Activated gamma-delta T cell treated with Interleukin-2 at 50 U/mL for 16 hours (primary cell): ENCODE measurements around the gene PATL2.
"Not testable (repeated sequence)": the region's sequence is repeated elsewhere in the genome, so short reads cannot be mapped to it uniquely, and the experiment has no call there.

ENCODE experiments used
- DNase-seq: peaks from one replicate; pipeline ENCODE4 v3.0.0-alpha.2; 2020

Gene PATL2

DNA sequence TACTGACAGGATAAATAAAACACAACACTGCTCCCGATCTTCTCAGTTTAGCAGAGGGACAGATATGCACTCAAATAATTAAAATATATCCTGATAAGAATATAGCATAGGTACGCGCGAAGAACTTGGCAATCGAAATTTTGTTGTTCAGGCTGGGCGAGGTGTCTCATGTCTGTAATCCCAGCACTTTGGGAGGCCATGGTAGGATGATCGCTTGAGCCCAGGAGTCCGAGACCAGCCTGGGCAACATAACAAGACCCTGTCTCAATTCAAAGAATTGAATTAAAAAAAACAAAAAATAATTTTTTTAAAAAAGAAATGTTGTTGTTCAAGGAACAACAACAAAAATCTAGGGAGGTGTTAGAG is 7.8 kb upstream of the PATL2 start:
- DNase-seq, result no peak

DNA sequence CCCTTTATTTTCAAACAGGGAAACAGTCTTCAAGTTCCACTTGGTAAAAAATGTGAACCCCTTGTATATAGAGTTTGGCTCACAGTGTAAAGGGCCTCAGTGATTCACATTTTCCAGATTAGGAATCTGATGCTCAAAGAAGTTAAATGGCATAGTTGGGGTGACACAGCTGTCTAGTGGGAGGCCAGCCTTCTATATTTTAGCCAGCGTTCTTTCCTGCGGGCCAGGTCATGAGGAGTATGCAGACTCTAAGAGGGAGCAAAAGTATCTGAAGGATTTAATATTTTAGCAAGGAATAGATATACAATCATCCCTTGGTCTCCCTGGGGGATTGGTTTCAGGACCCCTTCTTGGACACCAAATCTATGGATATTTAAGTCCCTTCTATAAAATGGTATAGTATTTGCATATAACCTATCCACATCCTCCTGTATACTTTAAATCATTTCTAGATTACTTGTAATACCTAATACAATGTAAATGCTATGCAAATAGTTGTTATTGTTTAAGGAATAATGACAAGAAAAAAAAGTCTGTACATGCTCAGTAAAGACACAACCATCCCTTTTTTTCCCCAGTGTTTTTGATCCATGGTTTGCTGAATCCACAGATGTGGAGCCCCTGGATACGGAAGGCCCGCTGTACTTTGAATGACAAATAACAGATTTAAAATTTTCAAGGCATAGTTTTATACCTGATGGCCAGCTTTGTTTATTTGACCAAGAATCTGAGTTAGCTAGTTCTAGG is 7.2 kb upstream of the PATL2 start:
- no peak for DNase-seq

DNA sequence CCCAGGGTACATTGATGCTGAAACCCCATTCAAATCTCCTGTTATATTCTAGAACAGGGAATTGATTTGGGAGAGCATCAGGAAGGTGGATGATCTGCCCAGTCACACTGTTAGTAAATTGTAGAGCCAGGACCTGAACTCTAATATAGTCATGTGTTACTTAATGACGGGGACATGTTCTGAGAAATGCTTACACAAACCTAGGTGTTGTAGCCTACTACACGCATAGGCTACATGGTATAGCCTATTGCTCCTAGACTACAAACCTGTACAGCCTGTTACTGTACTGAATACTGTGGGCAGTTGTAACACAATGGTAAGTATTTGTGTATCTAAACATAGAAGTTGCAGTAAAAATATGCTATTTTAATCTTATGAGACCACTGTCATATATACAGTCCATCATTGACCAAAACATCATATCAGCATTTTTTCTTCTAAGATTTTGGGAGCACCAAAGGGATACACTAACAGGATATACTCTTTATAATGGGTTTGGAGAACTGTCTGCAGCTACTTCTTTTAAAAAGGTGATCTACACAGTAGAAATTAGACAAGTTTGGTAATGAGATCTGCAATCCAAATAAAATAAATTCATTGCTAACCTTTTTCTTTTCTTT is 6.0 kb upstream of the PATL2 start:
- no peak for DNase-seq

DNA sequence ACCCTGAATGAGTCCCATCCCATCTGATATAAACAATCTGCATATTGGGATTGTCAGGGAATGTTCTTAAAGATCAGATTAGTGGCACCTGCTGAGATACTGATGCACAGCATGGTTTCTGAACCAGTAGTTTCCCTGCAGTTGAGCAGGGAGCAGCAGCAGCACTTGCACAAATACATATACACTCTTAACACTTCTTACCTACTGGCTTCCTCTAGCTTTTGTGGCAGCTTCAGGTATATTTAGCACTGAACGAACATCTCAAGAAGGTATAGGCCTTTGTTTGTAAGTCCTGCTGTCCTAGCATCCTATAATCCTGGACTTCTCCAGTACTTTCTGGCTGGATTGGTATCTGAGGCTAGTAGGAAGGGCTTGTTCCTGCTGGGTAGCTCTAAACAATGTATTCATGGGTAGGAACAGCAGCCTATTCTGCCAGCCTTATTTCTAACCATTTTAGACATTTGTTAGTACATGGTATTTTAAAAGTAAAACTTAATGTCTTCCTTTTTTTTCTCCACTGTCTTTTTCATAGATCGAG is 4.7 kb upstream of the PATL2 start:
- no peak for DNase-seq

DNA sequence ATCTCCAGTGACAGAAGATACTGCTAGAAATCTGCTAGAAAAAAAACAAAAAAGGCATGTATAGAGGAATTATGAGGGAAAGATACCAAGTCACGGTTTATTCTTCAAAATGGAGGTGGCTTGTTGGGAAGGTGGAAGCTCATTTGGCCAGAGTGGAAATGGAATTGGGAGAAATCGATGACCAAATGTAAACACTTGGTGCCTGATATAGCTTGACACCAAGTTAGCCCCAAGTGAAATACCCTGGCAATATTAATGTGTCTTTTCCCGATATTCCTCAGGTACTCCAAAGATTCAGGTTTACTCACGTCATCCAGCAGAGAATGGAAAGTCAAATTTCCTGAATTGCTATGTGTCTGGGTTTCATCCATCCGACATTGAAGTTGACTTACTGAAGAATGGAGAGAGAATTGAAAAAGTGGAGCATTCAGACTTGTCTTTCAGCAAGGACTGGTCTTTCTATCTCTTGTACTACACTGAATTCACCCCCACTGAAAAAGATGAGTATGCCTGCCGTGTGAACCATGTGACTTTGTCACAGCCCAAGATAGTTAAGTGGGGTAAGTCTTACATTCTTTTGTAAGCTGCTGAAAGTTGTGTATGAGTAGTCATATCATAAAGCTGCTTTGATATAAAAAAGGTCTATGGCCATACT is 4.1 kb upstream of the PATL2 start:
- DNase-seq, result no peak

DNA sequence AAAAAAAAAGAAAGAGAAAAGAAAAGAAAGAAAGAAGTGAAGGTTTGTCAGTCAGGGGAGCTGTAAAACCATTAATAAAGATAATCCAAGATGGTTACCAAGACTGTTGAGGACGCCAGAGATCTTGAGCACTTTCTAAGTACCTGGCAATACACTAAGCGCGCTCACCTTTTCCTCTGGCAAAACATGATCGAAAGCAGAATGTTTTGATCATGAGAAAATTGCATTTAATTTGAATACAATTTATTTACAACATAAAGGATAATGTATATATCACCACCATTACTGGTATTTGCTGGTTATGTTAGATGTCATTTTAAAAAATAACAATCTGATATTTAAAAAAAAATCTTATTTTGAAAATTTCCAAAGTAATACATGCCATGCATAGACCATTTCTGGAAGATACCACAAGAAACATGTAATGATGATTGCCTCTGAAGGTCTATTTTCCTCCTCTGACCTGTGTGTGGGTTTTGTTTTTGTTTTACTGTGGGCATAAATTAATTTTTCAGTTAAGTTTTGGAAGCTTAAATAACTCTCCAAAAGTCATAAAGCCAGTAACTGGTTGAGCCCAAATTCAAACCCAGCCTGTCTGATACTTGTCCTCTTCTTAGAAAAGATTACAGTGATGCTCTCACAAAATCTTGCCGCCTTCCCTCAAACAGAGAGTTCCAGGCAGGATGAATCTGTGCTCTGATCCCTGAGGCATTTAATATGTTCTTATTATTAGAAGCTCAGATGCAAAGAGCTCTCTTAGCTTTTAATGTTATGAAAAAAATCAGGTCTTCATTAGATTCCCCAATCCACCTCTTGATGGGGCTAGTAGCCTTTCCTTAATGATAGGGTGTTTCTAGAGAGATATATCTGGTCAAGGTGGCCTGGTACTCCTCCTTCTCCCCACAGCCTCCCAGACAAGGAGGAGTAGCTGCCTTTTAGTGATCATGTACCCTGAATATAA is 2.2 kb upstream of the PATL2 start:
- DNase-seq, result no peak

DNA sequence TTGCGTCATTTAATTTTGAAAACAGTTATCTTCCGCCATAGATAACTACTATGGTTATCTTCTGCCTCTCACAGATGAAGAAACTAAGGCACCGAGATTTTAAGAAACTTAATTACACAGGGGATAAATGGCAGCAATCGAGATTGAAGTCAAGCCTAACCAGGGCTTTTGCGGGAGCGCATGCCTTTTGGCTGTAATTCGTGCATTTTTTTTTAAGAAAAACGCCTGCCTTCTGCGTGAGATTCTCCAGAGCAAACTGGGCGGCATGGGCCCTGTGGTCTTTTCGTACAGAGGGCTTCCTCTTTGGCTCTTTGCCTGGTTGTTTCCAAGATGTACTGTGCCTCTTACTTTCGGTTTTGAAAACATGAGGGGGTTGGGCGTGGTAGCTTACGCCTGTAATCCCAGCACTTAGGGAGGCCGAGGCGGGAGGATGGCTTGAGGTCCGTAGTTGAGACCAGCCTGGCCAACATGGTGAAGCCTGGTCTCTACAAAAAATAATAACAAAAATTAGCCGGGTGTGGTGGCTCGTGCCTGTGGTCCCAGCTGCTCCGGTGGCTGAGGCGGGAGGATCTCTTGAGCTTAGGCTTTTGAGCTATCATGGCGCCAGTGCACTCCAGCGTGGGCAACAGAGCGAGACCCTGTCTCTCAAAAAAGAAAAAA is 1.4 kb upstream of the PATL2 start:
- peak; percentile 61 for DNase-seq

DNA sequence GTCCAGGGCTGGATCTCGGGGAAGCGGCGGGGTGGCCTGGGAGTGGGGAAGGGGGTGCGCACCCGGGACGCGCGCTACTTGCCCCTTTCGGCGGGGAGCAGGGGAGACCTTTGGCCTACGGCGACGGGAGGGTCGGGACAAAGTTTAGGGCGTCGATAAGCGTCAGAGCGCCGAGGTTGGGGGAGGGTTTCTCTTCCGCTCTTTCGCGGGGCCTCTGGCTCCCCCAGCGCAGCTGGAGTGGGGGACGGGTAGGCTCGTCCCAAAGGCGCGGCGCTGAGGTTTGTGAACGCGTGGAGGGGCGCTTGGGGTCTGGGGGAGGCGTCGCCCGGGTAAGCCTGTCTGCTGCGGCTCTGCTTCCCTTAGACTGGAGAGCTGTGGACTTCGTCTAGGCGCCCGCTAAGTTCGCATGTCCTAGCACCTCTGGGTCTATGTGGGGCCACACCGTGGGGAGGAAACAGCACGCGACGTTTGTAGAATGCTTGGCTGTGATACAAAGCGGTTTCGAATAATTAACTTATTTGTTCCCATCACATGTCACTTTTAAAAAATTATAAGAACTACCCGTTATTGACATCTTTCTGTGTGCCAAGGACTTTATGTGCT is 721 bp upstream of the PATL2 start:
- DNase-seq, result peak; percentile 54

DNA sequence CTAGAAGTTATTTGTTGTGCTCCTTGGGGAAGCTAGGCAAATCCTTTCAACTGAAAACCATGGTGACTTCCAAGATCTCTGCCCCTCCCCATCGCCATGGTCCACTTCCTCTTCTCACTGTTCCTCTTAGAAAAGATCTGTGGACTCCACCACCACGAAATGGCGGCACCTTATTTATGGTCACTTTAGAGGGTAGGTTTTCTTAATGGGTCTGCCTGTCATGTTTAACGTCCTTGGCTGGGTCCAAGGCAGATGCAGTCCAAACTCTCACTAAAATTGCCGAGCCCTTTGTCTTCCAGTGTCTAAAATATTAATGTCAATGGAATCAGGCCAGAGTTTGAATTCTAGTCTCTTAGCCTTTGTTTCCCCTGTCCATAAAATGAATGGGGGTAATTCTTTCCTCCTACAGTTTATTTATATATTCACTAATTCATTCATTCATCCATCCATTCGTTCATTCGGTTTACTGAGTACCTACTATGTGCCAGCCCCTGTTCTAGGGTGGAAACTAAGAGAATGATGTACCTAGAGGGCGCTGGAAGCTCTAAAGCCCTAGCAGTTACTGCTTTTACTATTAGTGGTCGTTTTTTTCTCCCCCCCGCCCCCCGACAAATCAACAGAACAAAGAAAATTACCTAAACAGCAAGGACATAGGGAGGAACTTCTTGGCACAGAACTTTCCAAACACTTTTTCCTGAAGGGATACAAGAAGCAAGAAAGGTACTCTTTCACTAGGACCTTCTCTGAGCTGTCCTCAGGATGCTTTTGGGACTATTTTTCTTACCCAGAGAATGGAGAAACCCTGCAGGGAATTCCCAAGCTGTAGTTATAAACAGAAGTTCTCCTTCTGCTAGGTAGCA is 657 bp downstream of the PATL2 start:
- DNase-seq, result peak; percentile 49

DNA sequence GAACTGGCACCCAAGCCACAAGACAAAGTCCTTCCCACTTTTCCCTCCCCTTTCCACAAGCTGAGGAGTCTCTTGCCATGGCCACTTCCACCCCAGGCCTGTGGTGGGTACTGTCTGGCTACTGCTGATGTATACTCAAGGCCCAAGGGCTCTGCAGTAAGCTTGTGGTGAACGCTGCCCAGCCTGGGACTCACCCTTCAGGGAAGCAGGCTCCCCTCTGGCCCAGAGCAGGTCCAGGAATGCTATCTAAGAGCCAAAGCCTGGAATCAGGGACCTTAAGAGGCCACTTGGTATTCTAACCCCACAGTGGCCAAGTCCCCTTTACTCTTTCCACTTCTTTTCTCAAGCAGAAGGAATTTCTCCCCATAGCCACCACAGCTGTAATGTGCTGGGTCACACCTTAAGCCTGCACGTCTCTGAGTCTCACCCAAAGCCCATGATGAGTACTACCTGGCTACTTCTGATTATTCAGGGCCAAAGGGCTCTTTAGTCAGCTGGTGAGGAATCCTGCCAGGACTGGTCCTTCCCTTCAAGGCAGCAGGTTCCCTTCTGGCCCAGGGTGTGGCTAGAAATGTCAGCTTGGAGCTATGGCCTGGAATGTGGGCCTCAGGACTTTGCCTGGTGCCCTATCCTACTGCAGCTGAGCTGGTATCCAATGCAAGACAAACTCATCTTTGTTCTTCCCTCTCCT is 4.0 kb downstream of the PATL2 start:
- no peak for DNase-seq

DNA sequence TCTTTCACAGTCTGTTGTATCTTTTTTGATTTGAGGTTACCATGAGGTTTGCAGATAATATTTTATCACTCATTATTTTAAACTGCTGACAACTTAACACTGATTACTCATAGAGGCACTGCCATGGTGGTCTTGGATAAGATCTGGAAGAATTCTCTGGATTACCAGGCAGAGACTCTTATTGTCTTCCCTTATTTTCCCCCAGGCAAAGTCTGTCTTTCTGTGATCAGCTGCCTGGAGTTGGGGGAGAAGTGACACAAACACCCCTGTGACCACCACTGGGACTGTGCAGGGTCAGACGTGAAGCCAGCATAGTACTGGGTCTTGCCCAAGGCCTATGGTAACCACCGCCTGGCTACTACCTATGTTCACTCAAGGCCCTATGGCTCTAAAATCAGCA is 4.7 kb downstream of the PATL2 start:
- no peak for DNase-seq

DNA sequence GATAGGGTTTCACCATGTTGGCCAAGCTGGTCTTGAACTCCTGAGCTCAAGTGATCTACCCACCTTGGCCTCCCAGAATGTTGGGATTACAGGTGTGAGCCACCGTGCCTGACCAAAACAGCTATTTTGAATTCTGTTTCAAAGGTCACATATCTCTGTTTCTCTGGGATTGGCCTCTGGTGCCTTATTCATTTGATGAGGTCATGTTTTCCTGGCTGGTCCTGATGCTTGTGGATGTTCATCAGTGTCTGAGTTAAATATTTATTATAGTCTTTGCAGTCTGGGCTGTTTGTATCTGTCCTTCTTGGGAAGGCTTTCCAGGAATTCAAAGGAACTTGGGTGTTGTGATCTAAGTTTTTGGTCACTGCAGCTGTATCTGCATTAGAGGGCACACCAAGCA is 5.1 kb downstream of the PATL2 start:
- DNase-seq, result no peak

DNA sequence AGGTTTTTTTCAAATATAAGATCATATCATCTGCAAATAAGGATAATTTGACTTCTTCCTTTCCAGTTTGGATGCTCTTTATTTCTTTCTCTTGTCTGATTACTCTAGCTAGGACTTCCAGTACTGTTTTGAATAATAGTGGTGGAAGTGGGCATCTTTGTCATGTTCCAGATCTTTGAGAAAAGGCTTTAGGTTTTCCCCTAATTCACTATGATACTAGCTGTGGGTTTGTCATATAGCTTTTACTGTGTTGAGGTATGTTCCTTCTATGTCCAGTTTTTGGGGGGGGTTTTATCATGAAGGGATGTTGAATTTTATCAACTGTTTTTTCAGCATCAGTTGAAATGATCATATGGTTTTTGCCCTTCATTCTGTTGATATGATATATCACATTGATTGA is 10.4 kb downstream of the PATL2 start:
- DNase-seq, result not testable (repeated sequence)

DNA sequence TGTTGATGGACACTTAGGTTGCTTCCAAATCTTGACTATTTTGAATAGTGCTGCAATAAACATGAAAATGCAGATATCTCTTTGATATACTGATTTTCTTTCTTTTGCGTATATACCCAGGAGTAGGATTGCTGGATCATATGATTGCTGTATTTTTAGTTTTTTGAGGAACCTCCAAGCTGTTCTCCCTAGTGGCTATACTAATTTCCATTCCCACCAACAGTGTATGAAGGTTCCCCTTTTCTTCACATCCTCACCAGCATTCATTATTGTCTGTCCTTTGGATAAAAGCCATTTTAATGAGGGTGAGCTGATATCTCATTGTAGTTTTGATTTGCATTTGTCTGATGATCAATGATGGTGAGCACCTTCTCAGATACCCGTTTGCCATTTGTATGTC is 12.5 kb downstream of the PATL2 start:
- no peak for DNase-seq

DNA sequence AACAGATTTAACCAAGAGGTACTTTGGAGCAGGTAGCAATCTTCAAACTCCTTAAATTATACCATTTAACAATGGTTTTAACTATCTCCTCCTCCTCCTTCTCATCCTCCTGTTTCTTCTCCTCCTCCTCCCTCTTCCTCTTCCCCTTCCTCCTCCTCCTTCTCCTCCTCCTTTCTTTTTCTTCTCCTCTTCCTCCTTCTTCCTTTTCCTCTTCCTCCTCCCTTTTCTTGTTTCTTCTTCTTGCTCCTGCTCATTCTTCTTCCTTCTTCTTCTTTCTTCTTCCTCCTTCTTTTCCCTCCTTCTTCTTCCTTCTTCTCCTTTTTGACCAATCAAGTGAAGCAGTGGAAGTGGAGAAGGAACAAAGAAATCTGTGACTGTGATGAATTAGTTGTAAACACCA is 14.1 kb downstream of the PATL2 start:
- DNase-seq, result no peak

DNA sequence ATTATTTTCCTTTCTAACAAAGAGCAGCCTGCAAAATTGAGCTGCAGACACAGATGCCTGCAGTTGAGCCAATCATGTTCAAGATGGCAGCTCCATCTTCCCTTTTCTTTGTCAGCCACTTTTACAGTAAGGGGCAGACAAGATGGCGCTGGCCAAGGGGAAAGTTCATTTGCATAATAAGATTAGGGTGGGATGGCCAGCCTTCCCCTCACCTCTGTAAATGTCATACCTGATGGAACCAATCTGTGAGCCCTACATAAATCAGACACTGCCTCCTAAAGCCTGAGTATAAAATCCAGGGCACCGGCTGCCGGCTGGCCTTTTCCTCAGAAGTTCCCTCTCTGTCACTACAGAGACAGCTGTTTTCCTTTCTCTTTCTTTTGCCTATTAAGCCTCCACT is 15.8 kb downstream of the PATL2 start:
- no peak for DNase-seq

DNA sequence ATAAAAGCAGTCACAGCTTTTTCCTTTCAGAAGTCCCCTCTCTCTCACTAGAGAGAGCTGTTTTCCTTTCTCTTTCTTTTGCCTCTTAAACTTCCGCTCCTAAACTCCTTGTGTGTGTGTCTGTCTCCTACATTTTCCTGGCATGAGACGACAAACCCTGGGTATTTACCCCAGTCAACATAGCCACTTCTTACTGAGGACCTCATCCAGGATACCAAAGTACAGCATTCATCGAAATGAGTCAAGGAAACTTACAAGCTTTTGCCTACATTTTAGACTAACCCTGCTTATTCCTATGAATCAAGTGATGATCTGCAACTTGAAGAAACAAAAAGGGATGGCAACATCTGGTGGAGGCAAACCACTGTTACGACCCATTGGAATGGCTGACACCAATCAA is 16.7 kb downstream of the PATL2 start:
- no peak for DNase-seq

DNA sequence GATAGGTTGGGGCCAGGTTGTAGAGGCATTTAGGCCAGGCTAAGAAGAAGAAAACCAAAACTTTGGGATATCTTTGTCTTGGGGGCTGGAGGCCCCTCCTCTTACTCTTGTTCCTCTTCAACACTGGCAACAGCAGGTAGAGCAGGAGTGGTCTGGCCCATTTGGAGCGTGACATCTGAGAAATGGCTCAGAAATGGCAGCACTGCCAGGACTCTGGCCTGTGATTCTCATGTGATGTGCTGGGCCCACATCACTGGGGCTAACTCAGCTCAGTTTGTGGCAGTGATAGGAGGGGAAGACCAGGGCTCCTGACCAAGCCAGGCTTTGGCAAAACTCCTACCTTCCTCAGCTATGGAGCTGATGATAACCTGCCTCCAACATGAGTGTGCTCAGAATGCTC is 18.5 kb downstream of the PATL2 start:
- DNase-seq, result no peak

DNA sequence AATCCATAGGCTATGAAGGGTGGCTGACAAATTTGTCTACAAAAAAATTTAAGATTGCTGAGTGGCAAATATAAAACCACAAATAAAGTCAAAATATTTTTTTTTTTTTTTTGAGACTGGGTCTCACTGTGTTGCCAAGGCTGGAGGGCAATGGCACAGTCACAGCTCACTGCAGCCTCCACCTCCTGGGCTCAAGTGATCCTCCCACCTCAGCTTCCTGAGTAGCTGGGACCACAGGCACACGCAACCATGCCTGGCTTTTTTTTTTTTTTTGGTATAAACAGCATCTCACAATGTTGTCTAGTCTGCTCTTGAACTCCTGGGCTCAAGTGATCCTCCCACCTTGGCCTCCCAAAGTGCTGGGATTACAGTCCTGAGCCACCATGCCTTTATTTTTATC is 20.9 kb downstream of the PATL2 start:
- peak; percentile 31 for DNase-seq

DNA sequence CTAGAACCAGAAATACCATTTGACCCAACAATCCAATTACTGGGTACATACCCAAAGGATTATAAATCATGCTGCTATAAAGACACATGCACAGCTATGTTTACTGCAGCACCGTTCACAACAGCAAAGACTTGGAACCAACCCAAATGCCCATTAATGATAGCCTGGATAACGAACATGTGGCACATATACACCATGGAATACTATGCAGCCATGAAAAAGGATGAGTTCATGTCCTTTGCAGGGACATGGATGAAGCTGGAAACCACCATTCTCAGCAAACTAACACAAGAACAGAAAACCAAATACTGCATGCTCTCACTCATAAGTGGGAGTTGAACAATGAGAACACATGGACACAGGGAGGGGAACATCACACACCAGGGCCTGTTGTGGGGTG is 21.8 kb downstream of the PATL2 start:
- DNase-seq, result not testable (repeated sequence)
